Astrocyte of the spinal cord (primary cell): Measurements from ENCODE around the gene TBC1D12.

Experiments
- DNase-seq: peaks from one replicate; pipeline ENCODE4 v3.0.0; 2011; ENCODE audit warnings: low read depth, low spot score
- H3K4me3 ChIP-seq: 2 replicates; pipeline ENCODE4 v1.5.1; 2011; ENCODE audit warnings: low read depth, mild to moderate bottlenecking, low read length, moderate library complexity
- in situ Hi-C: cut with HindIII; loops from 2 replicates; pipeline ENCODE4 v1.10.0; 2017; ENCODE audit warnings: low sequenced_read_pairs
- TF ChIP-seq, protein P1 (sequence below): IDR thresholded peaks from 2 replicates; pipeline ENCODE4 v1.5.1; 2012; ENCODE audit warnings: low read depth, mild to moderate bottlenecking, low read length, inconsistent platforms

Gene TBC1D12

DNA sequence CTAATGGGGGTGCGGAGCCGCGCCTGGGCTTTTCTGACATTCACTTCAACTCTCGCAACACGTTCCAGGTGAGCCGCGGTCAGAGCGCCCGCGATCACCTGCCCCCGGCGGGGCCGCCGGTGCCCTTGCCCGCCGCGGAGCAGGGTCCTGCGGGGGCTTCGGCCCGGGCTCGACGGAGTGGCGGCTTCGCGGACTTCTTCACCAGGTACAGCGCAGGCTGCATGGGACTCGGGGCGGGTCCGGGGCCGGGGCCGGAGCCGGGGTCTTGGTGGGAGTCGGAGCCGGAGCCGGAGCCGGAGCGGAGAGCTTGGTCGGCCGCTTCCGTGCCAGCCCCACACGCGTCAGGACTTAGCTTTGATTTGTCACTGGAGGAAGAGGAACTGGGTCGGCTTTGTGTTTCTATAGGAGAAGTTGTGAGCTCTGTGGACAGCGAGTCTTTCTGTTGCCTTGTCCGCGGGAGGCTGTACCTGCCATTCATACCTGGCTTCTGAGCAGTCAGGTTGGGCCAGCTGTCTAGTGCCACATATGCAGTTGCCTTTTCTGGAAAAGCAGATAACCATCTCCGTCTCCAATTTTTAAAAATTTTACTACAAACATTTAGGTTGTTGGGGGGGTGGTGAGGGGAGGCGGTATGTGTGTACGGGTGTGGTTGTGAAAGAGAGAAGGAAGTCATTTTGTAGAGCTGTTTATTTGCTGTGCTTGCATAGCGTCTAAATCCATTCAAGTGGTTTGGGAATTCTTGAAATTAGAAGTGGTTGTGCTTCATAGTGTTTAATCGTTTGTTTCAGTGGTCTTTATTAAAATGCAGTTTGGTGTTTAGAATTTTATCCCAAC, 1.3 kb downstream of the TBC1D12 start:
- H3K4me3 ChIP-seq = peak overlapping the region; percentile 83
- TF ChIP-seq, protein P1, sequence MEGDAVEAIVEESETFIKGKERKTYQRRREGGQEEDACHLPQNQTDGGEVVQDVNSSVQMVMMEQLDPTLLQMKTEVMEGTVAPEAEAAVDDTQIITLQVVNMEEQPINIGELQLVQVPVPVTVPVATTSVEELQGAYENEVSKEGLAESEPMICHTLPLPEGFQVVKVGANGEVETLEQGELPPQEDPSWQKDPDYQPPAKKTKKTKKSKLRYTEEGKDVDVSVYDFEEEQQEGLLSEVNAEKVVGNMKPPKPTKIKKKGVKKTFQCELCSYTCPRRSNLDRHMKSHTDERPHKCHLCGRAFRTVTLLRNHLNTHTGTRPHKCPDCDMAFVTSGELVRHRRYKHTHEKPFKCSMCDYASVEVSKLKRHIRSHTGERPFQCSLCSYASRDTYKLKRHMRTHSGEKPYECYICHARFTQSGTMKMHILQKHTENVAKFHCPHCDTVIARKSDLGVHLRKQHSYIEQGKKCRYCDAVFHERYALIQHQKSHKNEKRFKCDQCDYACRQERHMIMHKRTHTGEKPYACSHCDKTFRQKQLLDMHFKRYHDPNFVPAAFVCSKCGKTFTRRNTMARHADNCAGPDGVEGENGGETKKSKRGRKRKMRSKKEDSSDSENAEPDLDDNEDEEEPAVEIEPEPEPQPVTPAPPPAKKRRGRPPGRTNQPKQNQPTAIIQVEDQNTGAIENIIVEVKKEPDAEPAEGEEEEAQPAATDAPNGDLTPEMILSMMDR = no peak
- in situ Hi-C loops = no loop called here
- peak; percentile 74 for DNase-seq

DNA sequence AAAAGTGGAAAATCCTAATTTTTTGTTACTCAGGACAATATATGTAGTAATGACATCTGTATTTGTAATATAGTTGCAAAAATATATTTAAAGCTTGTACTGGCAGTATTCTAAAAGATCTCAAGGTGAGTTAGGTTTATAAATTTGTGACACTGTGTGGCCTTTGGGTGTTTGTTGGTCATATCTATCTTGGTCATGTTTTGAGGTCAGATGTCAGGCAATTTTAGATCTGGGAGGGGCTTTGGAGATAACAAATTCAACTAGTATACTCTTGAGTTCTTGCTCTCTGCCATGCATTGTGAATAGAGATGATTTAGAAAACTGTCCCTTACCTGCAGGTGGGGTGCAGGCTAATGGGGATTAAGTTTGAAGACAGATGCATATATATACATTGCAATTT, 3.1 kb downstream of the TBC1D12 start:
- in situ Hi-C loops = no loop called here
- no peak overlapping the region for H3K4me3 ChIP-seq
- TF ChIP-seq, protein P1 = no peak
- no peak for DNase-seq

DNA sequence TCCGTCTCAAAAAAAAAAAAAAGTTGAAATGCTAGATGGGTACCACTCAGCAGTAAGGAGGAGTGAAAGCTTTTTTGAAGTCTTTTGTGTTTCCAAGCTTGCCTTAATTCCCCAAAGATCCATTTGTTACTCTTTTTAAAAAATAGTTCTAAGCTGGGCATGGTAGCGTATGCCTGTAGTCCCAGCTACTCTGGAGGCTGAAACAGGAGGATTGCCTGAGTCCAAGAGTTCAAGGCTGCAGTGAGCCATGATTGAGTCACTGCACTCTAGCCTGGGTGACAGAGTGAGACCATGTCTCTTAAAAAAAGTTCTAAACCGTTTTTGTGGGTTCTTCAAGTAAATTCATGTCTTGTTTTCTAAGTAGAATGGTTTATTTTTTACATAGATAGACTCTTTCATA, 5.3 kb downstream of the TBC1D12 start:
- no peak overlapping the region for H3K4me3 ChIP-seq
- in situ Hi-C loops = no loop called here
- TF ChIP-seq, protein P1 = no peak
- DNase-seq = no peak

DNA sequence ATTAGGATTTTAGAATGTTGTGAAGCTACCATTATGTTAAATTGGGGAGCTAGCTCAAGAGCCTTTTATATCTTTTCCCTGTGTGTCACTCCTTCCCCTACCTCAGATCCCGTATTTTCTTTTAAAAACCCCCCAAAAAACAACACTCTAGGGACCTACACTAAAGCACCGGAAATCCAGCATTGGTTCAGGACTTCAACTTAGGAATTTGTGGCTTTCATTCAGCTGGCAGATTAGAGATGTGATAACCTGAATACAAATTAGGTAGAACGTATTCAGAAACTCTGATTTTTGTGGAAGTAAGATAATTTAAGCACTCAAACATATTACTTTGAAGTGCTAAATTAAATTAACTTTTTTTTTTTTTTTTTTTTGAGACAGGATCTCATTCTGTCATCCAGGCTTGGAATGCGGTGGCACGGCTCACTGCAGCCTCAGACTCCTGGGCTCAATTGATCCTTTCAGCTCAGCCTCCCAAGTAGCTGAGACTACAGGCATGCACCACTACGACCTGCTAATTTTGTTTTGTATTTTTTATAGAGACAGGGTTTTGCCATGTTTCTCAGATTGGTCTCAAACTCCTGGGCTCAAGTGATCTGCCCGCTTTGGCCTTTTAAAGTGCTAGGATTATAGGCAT, 6.8 kb downstream of the TBC1D12 start:
- H3K4me3 ChIP-seq = no peak overlapping the region
- in situ Hi-C loops = no loop called here
- no peak for DNase-seq
- TF ChIP-seq, protein P1 = no peak

DNA sequence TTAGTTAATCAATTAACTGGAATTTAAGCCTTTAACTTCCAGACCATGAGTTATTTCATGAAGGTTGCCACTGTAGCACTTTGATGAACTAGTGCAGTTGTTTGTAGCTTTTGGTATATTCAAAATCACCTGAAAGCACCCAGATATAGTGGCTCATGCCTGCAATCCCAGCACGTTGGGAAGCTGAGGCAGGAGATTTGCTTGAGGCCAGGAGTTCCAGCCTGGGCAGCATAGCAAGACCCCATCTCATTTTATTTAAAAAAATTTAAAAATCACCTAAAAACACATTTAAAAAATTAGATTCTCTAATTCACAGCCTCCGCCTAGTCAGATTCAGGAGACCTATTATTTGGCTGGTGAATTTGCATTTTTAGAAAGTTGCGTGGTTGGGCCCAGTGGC, 9.0 kb downstream of the TBC1D12 start:
- no peak for DNase-seq
- TF ChIP-seq, protein P1 = no peak
- in situ Hi-C loops = no loop called here
- H3K4me3 ChIP-seq = no peak overlapping the region

DNA sequence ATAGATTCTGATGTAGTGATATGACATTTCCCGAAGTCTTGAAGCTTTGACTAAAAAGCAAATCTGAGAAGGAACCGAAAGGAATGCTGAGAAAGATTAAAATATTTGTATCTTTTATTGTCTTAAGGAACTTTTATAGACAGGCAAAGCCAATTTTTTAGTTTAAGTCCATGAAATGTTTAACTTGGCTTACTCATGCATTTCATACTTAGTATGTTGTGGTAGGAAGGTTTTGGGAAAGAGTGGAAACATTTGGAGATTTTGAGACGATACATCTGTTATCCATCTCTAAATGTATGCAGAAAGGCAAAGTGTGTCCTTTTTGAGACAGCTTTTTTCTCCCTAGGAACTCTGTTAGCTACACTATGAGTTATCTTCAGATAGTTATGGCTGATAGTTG, 10.1 kb downstream of the TBC1D12 start:
- TF ChIP-seq, protein P1 = no peak
- DNase-seq = no peak
- in situ Hi-C loops = no loop called here
- H3K4me3 ChIP-seq = no peak overlapping the region
